GM08714 (cell line): ENCODE results near the gene WNT1.

Experiments used
- H3K4me3 ChIP-seq: fragments of 200-500 bp; sonication (Bioruptor generic); 2 replicates; pipeline ENCODE4 v1.5.1; 2014; ENCODE audit warnings: mild to moderate bottlenecking, low read length, inconsistent platforms
- ZNF274 ChIP-seq: IDR thresholded peaks from 2 replicates; pipeline ENCODE4 v1.6.1; 2012; ENCODE audit warnings: mild to moderate bottlenecking, low read depth, low read length

The WNT1 gene

DNA sequence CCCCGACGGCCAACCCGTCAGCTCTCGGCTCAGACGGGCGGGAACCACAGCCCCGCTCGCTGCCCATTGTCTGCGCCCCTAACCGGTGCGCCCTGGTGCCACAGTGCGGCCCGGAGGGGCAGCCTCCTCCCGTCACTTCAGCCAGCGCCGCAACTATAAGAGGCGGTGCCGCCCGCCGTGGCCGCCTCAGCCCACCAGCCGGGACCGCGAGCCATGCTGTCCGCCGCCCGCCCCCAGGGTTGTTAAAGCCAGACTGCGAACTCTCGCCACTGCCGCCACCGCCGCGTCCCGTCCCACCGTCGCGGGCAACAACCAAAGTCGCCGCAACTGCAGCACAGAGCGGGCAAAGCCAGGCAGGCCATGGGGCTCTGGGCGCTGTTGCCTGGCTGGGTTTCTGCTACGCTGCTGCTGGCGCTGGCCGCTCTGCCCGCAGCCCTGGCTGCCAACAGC is at the start of gene WNT1:
WNT1 (plus strand) TSS at position 32 of the 450 bp plus-strand sequence; CDS start at position 361, 329 bp downstream.
- no peak for TF ChIP-seq ZNF274
- H3K4me3 ChIP-seq = no peak within 1 kb of the TSS; the same call in 1 of the 2 replicates

DNA sequence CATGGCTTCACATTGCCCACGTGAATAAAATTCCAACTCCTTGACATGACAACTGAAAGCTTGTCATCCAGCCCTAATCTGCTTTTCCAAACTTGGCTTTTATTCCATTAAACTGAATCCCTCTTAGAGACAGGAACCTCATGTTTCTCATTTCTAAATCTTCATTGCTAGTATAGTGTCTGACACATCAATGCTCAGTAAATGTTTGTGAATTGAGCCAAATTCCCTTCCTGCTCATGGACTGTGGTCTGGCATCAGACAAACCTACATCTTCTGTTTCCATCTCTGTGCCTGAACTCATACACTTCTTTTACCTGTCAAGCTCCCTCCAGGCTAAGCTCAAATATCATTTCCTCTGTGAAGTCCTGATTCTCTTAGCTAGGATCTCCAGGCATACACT is 48.6 kb upstream of the WNT1 start:
- TF ChIP-seq ZNF274 = no peak
- H3K4me3 ChIP-seq = no peak overlapping the region

DNA sequence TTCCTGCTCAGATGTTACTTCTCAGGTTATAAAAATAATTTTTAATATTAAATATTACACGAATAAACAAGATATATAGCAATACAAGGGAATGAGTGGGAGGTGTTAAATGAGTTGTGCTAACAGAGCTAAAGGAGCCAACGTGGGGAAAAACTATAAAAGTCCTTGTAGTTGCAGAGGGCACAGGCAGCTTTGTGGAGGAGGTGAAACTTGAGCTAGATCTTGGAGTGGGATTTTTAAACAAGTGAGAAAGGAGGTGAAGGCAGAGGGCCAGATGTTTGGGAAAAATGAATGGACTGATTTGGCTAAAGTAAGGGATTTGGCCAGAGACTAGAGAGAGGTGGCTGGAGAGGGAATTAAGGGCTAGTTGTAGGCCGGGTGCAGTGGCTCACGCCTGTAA is 47.6 kb upstream of the WNT1 start:
- H3K4me3 ChIP-seq = no peak overlapping the region
- no peak for TF ChIP-seq ZNF274

- no peak for TF ChIP-seq ZNF274
Measured at GRCh38 chr12:48932878-48933277, 45.2 kb upstream of the WNT1 start.

GRCh38 chr12:48933664-48934311 is 44.3 kb upstream of the WNT1 start:
- TF ChIP-seq ZNF274 = no peak
- no peak overlapping the region for H3K4me3 ChIP-seq

More at GRCh38 chr12:48932878-48933277, 45.2 kb upstream of the WNT1 start:
- no peak overlapping the region for H3K4me3 ChIP-seq

- no peak for TF ChIP-seq ZNF274
- H3K4me3 ChIP-seq = no peak overlapping the region
Measured at GRCh38 chr12:48934312-48934706, 43.8 kb upstream of the WNT1 start.

- no peak for TF ChIP-seq ZNF274
- H3K4me3 ChIP-seq = no peak overlapping the region
Measured at GRCh38 chr12:48936379-48936979, 41.6 kb upstream of the WNT1 start.

- H3K4me3 ChIP-seq = no peak overlapping the region
- no peak for TF ChIP-seq ZNF274
Measured at GRCh38 chr12:48937170-48937569, 41.0 kb upstream of the WNT1 start.

DNA sequence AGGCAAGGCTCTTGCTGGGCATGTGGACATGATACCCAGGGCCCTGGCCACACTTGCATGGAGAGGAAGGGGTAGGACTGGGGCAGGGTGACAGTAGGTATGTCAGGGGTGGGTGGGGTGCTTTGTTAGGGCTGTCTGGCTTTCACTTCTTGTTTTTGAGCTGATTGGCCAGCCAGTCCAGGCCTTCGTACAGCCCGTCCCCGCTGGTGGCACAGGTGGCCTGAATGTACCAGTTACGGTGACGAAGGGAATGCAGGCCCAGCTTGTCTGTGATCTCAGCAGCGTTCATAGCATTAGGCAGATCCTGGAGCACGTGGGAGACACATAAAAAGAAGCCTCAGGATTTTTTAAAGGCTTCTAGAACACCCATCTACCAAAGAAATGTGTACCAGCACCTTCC is 39.3 kb upstream of the WNT1 start:
- H3K4me3 ChIP-seq = no peak overlapping the region
- TF ChIP-seq ZNF274 = no peak

DNA sequence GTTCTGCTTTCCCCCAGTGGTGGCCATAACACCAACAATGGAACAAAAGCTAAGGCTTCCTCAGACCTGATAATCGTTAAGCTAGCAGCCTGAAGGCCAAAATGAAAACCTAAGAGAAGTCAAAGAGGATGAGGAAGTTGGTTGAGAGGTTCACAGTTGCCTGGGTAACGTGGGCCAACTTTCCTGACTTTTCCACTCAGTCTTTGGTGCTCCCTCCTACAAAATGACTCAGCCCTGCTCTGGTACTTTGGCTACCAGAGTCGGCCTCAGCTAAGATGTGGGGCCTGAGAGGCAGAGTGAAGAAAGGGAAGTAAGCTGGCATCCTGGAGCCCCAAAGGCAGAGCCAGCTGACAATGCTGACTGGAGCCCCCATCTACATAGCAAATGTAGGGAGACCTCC is 37.9 kb upstream of the WNT1 start:
- TF ChIP-seq ZNF274 = no peak
- no peak overlapping the region for H3K4me3 ChIP-seq

- no peak overlapping the region for H3K4me3 ChIP-seq
- no peak for TF ChIP-seq ZNF274
Measured at GRCh38 chr12:48943221-48943620, 34.9 kb upstream of the WNT1 start.

- no peak for TF ChIP-seq ZNF274
Measured at GRCh38 chr12:48946205-48946604, 31.9 kb upstream of the WNT1 start.

GRCh38 chr12:48946943-48947342 is 31.2 kb upstream of the WNT1 start:
- TF ChIP-seq ZNF274 = no peak
- H3K4me3 ChIP-seq = no peak overlapping the region

More at GRCh38 chr12:48946205-48946604, 31.9 kb upstream of the WNT1 start:
- H3K4me3 ChIP-seq = no peak overlapping the region

GRCh38 chr12:48947727-48948126 is 30.4 kb upstream of the WNT1 start:
- no peak overlapping the region for H3K4me3 ChIP-seq
- no peak for TF ChIP-seq ZNF274

DNA sequence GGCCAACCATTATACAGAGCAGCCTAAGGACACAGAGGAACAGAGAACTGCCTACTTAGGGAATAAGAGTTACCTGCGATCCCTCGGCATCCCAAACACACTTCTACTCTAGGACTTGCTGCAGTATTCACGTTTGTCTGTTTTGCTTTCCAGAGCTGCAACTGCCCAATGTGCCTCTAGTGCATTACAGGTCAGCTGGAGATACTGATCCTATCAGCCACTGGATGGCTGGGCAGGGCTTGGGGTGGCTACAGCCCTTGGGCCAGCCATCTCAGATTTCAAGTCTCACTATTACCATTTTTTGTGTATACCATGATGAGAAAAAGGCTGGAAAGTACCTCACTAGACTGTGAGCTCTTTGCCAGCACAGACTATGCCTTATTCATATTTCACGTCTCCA is 25.4 kb upstream of the WNT1 start:
- no peak for TF ChIP-seq ZNF274
- no peak overlapping the region for H3K4me3 ChIP-seq

DNA sequence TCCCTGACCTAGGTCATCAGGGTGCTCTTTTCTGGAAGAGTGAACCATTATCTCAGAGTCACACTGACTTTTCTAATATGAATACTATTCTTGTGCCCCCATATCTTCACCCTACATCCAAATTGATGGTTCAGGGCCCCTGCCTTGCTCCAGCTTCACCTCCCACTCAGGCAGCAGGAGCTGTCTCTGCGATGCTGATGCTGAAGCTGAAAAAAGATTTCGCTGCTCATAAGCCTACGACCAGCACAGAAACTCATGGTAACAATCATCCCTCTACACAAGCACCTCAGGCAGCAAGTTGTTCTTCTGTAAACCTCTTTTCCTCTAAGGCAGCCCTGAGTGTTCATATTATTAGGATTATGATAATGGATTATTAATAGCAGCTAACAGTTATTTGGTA is 24.1 kb upstream of the WNT1 start:
- TF ChIP-seq ZNF274 = no peak
- H3K4me3 ChIP-seq = no peak overlapping the region
